ENCODE measurements around the gene CHCHD1.
"Not testable (repeated sequence)": the region's sequence is repeated elsewhere in the genome, so short reads cannot be mapped to it uniquely, and the experiment has no call there.

The CHCHD1 gene

DNA sequence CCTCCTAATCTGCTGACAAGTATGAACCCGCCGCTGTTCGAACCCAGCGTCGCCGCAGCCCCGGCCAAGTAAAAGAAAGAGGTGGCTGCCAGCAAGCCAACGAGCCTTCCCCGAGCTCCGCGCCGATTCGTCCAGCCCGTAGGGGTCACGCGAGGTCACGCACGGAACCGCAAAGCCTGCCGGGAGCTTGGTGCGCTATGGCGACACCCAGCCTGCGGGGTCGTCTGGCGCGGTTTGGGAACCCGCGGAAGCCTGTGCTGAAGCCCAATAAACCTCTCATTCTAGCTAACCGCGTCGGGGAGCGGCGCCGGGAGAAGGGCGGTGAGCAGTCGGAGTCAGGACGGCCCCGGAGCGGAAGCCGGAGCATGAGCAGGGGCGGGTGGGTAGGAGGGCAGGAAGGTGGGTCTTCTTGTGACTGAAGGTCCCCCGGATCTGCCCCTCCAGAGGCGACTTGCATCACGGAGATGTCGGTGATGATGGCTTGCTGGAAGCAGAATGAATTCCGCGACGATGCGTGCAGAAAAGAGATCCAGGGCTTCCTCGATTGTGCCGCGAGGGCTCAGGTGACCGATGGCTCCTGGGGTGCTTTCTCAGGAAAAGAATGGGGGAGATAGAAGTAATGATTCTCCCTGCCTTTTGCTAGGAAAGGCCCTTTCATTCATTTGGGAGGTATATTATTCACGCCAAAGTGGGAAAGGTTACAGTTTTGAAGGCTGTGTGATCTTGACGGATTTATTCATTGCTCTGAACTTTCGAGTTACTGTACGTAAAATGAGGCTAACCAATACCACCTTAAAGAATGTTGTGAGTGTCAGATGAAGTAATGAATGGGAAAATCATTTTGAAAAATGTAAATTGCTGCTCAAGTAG lies at the start of gene CHCHD1:
Gene CHCHD1, plus strand, starts transcription at position 170 of the 870 bp plus-strand sequence. Its CDS starts 28 bp downstream, at position 198.
- in situ Hi-C loops (cut with MboI; ENCODE audit: low sequenced_read_pairs) = no loop called here

DNA sequence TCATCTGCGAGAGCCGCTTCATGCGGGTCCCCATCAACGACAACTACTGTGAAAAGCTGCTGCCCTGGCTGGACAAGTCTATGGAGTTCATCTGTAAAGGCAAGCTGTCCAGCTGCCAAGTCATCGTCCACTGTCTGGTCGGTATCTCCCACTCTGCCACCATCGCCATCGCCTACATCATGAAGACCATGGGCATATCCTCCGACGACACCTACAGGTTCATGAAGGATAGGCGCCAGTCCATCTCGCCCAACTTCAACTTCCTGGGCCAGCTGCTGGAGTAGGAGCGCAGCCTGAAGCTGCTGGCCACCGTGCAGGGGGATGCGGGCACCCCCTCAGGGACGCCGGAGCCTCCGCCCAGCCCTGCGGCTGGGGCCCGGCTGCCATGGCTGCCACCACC lies 49.4 kb upstream of the CHCHD1 start:
- in situ Hi-C loops (cut with MboI; ENCODE audit: low sequenced_read_pairs) = no loop called here

DNA sequence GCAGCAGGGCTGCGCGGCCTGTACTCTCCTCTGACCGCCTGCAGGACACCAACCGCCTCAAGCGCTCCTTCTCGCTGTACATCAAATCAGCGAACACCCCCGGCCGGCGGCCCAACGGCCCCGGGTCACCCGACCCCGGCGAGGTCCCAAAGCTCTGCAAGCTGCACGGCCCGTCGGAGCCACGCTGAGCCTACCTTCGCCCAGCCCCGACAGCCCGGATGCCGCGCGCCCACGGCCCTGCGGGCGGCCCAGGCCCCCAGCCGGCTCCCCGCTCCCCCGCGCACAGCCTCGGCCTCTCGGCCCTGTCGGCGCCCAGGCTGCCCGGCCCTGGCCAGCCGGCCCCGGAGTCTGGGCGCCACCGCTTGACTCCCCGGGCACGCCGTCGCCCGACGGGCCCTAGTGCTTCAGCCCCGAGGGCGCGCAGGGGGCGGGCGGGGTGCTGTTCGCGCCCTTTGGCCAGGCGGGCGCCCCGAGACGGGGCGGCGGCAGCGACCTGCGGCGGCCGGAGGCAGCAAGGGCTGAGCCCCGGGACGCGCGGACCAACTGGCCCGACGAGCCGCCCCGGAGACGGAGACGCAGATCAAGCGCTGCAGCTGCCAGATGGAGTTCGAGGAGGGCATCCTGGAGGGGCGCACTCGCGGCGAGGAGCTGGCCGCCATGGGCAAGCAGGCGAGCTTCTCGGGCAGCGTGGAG lies 48.8 kb upstream of the CHCHD1 start:
- in situ Hi-C loops (cut with MboI; ENCODE audit: low sequenced_read_pairs) = no loop called here

DNA sequence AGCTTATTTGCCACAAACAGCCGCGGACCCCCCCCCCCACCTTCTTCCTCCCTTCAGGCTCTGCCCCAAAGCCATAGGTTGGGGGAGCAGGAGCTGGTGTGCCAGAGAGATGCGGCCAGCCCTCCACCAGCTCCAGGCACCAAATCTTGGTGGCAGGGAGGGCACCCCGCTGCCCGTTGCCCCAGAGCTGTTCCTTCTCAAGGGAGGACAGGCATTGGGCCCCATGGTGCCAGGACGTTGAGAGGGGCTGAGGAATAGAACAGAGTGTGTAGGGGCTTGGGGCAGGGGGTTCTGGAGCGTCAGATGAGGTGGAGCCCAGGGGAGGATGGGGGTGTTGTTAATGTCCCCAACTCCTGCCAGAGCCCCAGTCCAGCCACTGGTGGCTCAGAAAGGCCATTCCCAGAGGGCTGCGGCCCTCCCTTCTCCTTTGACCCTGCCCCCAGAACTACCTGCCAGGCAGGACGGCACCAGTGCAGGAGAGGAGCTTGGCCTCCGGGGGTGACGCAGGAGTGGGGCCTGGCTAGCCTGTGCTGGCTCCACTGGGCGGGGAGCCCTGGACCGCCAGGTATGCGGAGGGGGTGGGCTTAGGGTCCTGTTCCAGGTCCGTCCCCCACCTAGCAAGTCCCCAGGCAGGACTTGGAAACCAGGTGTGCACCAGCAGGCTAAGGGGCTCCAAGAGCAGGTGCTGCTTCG lies 47.7 kb upstream of the CHCHD1 start:
- in situ Hi-C loops (cut with MboI; ENCODE audit: low sequenced_read_pairs) = no loop called here

DNA sequence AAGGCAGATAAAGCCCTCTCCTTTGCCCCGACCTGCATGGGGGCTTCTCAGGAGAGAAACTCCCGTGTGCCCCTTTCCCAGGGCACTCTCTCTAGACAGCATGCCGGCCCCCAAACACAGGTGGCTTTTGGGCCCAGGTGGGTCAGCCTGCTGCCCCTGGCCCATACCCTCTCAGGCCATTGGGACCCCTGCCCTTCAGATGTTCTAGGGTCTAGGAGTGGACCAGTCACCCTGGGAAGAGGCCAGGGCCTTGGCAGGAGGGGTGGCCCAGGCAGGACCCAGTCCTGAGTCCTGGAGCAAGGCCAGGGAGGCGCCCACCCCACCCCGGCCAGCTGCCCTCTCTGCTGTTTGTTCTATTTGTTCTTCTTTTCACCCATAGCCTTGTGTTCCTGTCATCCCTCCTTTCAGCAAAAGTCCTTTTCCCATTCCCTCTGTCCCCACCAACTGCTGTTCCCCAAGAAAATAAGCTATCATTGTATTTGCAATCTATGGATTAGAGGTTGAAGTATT lies 47.0 kb upstream of the CHCHD1 start:
- in situ Hi-C loops (cut with MboI; ENCODE audit: low sequenced_read_pairs) = no loop called here

DNA sequence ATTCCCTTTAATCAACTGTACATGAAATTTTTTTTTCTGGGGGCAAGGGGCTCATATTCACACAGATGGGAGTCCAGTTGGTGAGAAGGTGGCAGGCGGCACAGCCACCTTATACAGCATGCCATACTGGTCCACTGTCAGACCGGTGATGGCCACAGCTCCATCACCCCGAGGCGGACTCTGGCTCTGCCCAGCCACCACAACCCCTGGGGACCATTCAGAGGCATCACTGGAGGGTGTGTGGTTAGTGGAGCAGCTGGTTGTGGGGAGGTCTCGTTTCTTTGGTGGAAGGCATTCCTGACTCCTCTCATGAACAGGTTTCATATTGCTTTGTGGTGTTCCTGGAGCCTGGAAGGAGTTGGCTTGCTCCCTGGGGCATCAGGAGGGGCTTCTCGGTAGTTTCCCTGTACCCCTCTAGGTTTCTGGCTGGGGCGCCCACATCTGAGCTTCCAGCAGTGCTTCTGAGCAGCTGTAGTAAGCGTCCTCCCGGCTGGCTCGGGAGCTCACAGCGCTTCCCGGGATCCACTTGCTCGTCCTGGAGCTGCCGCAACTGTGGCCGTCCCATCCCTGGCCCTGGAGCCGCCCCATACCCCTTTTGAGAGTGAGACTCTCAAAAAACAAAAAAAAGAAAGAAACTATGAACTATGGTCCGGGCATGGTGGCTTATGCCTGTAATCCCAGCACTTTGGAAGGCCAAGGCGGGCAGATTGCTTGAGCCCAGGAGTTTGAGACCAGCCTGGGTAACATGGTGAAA lies 41.2 kb upstream of the CHCHD1 start:
- in situ Hi-C loops (cut with MboI; ENCODE audit: low sequenced_read_pairs) = not testable (repeated sequence)

DNA sequence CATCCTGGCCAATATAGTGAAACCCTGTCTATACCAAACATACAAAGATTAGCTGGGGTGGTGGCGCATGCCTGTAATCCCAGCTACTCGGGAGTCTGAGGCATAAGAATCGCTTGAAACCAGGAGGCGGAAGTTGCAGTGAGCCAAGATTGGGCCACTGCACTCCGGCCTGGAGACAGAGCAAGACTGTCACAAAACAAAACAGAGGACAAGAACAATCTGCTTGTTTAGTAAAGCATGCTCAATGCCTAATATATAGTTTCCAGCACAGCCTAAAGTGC lies 39.5 kb upstream of the CHCHD1 start:
- in situ Hi-C loops (cut with MboI; ENCODE audit: low sequenced_read_pairs) = no loop called here

DNA sequence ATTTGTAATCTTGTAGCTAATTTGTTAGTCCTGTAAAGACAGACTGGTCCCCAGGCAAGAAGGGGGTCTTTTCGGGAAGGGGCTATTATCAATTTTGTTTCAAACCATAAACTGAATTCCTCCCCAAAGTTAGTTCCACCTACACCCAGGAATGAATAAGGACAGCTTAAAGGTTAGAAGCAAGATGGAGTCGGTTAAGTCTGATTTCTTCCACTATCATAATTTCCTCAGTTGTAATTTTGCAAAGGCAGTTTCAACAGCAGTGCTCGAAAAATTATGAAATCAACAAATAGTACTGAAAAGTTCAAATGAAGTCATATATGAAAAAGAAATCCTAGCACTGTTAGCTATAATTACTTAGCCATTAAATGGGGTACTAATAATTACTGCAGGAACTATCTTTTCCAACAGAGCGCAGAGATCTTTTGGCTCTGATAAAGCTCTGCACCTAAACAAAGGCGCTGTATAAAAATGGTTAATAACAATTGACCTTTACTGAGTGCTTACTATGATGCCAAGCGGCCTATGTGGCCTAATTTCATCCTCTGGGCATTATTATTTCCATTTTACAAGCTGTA lies 38.4 kb upstream of the CHCHD1 start:
- in situ Hi-C loops (cut with MboI; ENCODE audit: low sequenced_read_pairs) = no loop called here

DNA sequence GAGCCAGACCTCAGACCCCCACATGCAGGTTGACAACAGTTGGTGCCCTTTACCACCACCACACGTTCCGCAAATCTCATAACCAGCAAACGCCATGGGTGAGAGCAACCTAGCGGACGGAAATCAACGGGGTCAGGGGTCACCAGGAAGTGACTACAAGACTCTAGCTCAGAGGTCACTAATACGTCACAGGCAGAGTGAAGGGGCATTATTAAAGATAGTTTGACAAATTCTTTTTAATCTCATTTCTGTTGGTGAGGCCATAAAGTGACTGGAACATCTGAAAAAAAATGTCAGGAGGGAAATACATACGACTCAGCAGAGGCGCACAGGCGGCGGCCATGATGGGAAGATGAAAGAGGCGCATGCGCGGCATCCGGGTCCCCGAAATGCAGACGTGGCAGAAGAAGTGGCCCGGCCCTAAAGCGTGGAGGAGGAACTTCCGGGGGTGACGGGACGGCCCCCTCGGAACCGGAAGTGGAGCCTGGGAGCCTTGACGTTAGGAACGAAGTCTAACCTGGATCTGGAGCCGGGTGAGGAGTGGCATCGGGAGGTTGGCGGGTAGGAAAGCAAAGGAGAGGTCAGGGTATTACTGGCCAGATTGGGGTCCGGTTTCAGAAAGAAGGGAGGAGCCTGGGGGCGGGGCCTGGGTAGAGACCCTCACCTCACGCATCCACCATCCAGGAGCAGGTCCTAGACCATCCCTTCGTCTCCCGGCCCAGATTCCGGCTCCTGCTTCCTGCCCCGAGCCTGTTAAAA lies 37.8 kb upstream of the CHCHD1 start, which contains the start of gene SEC24C:
Gene SEC24C, plus strand, starts transcription at position 468 of the 759 bp plus-strand sequence. CDS start 2,461 bp downstream, outside the sequence.
- in situ Hi-C loops (cut with MboI; ENCODE audit: low sequenced_read_pairs) = no loop called here

DNA sequence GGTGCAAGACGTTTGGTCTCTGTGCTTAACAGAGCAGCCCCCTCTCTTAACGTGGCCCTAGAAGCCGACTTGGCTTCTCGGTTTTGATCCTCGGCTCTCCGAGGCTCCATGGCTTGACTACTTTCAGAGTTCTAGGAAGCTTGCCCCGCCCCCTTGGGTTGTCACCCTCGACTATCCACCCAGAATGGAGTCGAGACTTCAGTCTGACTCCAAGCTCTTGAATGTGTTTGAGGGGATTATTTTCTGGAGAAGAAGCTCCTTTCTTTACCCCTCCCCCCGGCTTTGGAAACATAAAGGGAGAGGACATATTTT lies 37.2 kb upstream of the CHCHD1 start:
- in situ Hi-C loops (cut with MboI; ENCODE audit: low sequenced_read_pairs) = no loop called here

DNA sequence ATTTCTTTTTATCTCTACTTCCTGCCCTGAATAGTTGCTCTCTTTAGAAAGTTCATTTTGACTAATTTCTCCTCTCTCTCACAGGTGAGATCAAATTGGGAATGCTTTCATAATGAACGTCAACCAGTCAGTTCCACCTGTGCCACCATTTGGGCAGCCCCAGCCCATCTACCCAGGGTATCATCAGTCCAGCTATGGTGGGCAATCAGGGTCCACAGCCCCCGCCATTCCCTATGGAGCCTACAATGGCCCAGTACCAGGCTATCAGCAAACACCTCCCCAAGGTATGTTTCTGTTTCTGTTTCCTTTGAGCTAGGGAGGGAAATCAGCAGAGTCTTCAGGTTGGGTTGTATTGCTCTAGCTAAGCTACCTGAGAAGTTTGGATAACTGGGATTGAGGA lies 35.1 kb upstream of the CHCHD1 start:
- in situ Hi-C loops (cut with MboI; ENCODE audit: low sequenced_read_pairs) = no loop called here

DNA sequence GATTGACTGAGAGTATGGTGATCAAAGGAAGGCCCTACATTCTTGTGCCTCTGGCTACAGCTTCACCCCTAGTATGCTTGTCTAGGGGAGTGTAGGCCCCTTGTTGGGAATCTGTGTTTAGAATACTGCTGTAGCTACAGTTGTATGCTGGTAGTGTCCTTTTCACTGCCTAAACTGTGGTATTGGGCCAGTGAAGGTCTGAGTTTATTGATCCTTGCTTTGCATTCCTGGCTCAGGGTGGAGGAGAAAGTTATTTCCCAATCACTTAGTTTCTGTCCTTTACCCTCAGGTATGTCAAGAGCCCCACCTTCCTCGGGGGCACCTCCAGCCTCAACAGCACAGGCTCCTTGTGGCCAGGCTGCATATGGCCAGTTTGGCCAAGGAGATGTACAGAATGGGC lies 31.0 kb upstream of the CHCHD1 start:
- in situ Hi-C loops (cut with MboI; ENCODE audit: low sequenced_read_pairs) = no loop called here

DNA sequence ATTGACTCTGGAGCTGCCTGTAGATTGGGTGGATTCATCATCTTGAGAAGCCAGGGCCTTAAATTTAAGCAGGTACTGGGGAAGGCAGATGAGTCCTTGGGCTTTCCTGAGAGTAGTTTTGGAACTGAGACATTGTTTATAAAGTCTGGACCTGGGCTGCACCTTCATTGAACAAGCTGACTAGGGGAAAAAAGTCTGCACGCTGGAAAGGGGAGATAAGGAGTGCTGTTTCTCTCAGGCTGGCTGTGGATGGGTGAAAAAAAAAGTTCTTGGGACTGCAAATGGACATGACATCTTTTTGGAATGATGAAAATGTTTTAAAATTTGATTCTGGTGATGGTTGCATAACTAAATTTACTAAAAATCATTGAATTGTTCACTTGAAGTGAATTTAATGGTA lies 25.7 kb upstream of the CHCHD1 start:
- in situ Hi-C loops (cut with MboI; ENCODE audit: low sequenced_read_pairs) = no loop called here

DNA sequence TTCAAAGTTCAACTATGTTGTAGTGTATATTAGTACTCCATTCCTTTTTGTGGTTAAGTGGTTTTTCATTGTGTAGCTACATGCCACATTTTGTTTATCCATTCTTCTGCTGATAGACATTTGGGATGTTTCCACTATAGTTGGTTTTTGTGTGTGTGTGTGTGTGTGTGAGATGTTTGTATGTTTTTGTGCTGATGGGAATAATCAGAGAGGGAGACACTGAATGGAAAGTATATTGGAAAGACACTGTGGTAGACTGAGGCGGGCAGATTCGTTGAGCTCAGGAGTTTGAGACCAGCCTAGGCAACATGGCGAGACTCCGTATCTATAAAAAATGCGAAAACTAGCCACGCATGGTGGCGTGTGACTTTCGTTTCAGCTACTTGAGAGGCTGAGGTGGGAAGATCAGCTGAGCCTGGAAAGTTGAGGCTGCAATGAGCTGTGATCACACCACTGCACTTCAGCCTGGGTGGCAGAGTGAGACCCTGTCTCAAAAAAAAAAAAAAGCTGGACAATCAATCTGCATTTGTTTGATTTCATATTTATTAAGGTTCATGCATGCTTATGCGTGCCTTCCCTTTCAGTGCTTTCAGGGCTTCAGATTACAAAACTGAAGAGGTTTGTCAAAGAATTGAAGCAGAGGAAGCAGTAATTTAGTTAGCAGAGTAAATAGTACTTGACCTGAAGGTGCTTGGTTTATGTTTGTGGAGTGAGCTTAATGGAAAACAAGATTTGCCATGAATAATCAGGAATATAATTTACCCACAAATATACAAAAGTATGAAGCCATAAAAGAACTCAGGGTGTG lies 22.9 kb upstream of the CHCHD1 start:
- in situ Hi-C loops (cut with MboI; ENCODE audit: low sequenced_read_pairs) = no loop called here

DNA sequence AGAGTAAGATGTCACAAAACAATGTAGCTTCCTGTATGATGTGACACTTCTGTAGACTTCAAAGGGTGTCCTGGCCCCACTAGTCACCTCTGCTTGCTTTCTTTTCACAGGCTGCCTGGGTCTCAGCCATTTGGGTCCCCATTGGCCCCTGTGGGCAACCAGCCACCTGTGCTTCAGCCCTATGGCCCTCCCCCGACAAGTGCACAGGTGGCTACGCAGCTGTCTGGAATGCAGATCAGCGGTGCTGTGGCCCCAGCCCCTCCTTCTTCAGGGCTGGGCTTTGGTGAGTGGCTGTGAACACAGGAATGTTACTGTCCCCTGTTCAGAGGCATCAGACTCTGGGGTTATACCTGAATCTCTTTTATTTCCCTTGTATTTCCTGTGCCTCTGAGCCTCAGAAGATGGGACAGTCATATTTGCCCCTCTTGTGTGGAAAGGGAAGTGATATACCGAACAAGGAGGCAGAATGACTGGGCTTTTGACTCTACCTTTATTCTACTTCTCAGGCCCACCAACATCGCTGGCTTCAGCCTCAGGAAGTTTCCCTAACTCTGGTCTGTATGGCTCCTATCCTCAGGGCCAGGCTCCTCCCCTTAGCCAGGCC lies 22.2 kb upstream of the CHCHD1 start:
- in situ Hi-C loops (cut with MboI; ENCODE audit: low sequenced_read_pairs) = no loop called here

DNA sequence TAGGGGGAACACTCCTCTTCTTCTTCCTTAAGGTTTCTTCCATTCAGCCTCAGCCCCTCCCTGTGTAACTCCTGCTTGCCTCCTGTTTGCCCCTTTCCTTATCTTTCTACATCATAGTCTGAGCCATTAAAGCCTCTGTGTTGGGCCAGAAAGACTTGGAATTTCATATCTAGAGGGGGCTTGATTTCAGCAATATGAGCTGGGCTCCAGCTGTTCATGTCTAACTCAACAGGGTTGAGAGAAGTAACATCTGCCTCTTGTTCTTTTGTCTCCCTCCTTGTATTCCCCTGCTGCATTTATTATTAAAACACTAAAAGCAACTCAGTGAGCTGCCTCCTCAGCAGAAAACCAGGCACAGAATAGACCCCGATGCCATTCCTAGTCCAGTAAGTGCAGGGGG lies 20.1 kb upstream of the CHCHD1 start:
- in situ Hi-C loops (cut with MboI; ENCODE audit: low sequenced_read_pairs) = no loop called here

DNA sequence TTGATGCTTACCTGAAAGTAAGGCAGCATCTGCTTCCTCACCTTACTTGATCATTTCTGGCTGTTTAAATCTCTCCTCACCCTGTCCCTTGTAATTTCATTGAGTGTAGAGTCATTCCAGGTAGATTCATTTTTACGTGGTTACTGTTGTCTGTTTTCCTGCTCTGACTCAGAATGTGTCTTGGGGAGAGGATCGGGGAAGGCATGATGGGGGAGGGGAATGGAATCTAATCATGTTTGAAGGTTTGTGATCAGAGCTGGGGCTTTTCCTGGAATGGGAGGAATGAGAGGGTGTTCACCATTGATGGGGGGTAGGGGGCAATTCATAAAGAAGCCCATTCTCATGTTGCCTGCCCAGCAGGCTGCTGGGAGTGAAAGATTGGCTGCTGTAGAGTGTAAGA lies 18.9 kb upstream of the CHCHD1 start:
- in situ Hi-C loops (cut with MboI; ENCODE audit: low sequenced_read_pairs) = no loop called here

DNA sequence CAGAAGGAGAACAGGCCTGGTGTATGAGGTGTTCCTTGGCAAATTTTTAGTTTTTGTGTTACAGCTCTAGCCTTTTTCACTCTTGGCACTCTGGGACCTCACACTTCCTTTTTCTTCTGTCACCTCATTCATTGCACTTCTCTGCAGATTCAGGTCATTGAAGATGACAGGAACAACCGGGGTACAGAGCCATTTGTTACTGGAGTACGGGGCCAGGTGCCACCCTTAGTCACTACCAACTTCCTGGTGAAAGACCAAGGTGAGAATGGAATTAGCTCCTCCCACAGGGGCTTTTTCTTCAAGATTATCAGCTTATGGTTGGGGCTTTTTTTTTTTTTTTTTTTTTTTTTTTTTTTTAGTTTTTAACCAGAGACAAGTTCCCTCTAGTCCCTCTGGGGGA lies 18.5 kb upstream of the CHCHD1 start:
- in situ Hi-C loops (cut with MboI; ENCODE audit: low sequenced_read_pairs) = no loop called here

DNA sequence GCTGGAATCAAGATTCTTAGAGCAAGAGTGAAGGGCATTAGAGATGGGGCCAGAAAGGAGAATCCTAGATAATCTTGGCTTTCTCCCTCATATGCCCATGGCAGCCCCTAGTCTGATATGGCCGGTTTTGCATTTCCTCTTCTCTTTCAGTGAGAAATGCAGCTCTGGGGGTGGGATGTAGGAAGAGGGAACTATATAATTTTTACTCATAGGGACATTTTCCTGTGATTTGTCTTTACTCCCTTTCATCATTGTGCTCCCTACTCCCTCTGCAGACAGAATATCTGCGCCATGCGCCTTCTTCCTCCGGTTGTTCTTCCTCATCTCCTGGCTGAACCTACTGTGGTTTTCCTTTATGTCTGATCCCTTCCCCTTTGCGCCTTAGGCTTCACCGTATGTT lies 16.8 kb upstream of the CHCHD1 start:
- in situ Hi-C loops (cut with MboI; ENCODE audit: low sequenced_read_pairs) = no loop called here
